Naive B cell (primary cell): ENCODE results near the gene ZNF326. TPM values are rescaled to one million over a fixed set of nuclear protein-coding genes. Genes with fewer than 3 reads are reported as not detected.
"Not testable (repeated sequence)": the region's sequence is repeated elsewhere in the genome, so short reads cannot be mapped to it uniquely, and the experiment has no call there.

Source experiments
- ATAC-seq, 2 donors: fragments of 150-1000 bp; cut with Tn5 transposase; 2 replicates each; pipeline ENCODE4 v1.10.0; 2021; ENCODE audit warnings: low read depth in 2 of 2, mild to moderate bottlenecking in 2 of 2, moderate library complexity in 2 of 2
- DNase-seq: peaks from one replicate; pipeline ENCODE4 v3.0.0; 2022
- H3K27ac Mint-ChIP-seq, 6 donors: one replicate each; pipeline ENCODE4 v1.8.0; 2020 to 2022; ENCODE audit warnings: mild to moderate bottlenecking in 6 of 6, mixed read lengths in 6 of 6, moderate library complexity in 5 of 6, inconsistent platforms in 2 of 6
- H3K27me3 Mint-ChIP-seq, 3 donors: one replicate each; pipeline ENCODE4 v1.8.0; 2021 to 2022; ENCODE audit warnings: mixed read lengths in 3 of 3, mild to moderate bottlenecking in 1 of 3
- H3K36me3 Mint-ChIP-seq, 2 donors: one replicate each; pipeline ENCODE4 v1.8.0; 2020 to 2022; ENCODE audit warnings: mixed read lengths in 2 of 2, inconsistent platforms in 1 of 2, mild to moderate bottlenecking in 1 of 2
- H3K4me1 Mint-ChIP-seq, 3 donors: one replicate each; pipeline ENCODE4 v1.8.0; 2020 to 2022; ENCODE audit warnings: mixed read lengths in 3 of 3, inconsistent platforms in 1 of 3, mild to moderate bottlenecking in 1 of 3, moderate library complexity in 1 of 3
- H3K4me3 Mint-ChIP-seq, 8 donors: one replicate each; pipeline ENCODE4 v1.8.0; 2020 to 2022; ENCODE audit warnings: mild to moderate bottlenecking in 8 of 8, mixed read lengths in 8 of 8, moderate library complexity in 8 of 8, inconsistent platforms in 2 of 8
- H3K9me3 Mint-ChIP-seq, 7 donors: one replicate each; pipeline ENCODE4 v1.8.0; 2020 to 2022; ENCODE audit warnings: mixed read lengths in 7 of 7, mild to moderate bottlenecking in 5 of 7, inconsistent platforms in 2 of 7, moderate library complexity in 1 of 7
- polyA plus RNA-seq, 6 donors: library from polyadenylated mRNA; unstranded; fragments of 300-500 nt; fragmentation: Illumina TruSeq; gene quantifications; one replicate each; pipeline ENCODE4 v1.2.3, GENCODE V29; 2021; ENCODE audit warnings: low read depth in 6 of 6

ZNF326 gene
- polyA plus RNA-seq, 6 donors from 2014 or later, result 7.8 to 15.8 (median 12.0) TPM

DNA sequence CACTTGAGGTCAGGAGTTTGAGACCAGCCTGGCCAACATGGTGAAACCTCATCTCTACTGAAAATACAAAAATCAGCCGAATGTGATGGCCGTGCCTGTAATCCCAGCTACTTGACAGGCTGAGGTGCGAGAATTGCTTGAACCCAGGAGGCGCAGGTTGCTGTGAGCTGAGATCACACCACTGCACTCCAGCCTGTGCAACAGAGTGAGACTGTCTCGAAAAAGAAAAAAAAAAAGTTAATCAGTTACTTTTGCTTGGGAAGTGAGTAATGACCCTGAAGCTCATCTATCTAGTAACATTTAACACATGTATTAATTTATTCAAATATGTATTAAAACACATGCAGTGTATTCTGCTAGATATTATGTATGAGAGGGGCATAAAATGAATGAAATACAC lies 49.4 kb downstream of the ZNF326 start:
- Mint-ChIP-seq H3K36me3 (no peaks in the 10 kb centered on the region), H3K4me3 (no peak overlapping the region), H3K27ac (no peak overlapping the region), H3K4me1 (no peaks in the 10 kb centered on the region), H3K27me3 (peaks cover 0 to 5% (median 0%) of the 10 kb centered on the region in 3 donors), H3K9me3 (no peaks in the 10 kb centered on the region)
- ATAC-seq (no peak), DNase-seq (no peak)

DNA sequence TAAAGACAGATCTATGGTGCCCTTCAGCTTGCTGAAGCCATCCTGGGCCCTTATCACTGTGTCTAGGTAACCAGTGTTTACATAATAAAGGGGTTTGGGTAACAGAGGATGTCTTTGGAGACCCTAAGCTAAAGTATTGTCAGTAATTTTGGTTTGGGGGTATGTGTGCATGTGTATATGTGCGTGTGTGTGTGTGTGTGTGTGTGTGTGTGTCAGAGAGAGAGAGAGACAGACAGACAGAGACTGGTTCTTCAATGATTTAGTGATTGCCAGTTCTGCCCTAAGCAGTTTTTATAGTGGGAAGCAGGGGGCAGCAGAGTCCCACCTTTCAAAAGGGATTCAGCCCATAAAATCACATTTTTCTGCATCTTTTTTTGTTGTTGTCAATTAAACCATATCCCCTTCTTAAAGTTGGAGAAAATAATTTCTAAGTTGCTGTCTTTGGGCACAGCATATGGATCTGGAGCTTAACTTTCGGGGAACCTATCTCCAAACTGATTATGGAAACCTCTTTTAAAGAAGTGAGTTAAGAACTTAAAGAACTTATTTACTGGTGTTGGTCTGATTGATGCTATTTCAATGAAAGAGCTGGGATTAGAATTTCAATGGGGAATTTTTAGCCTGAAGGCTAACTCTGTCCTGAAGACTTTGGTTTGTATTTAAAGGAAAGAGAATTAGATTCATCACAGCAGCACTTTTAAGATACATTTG lies 51.1 kb downstream of the ZNF326 start:
- H3K27ac Mint-ChIP-seq, result peak overlapping the region in 1 of 6 donors; percentile 46
- H3K4me3 Mint-ChIP-seq, result no peak overlapping the region
- no peaks in the 10 kb centered on the region for H3K36me3 Mint-ChIP-seq
- H3K27me3 Mint-ChIP-seq, result peaks cover 0 to 5% (median under 1%) of the 10 kb centered on the region in 3 donors
- ATAC-seq, result no peak
- DNase-seq, result no peak
- no peaks in the 10 kb centered on the region for H3K4me1 Mint-ChIP-seq
- no peaks in the 10 kb centered on the region for H3K9me3 Mint-ChIP-seq

DNA sequence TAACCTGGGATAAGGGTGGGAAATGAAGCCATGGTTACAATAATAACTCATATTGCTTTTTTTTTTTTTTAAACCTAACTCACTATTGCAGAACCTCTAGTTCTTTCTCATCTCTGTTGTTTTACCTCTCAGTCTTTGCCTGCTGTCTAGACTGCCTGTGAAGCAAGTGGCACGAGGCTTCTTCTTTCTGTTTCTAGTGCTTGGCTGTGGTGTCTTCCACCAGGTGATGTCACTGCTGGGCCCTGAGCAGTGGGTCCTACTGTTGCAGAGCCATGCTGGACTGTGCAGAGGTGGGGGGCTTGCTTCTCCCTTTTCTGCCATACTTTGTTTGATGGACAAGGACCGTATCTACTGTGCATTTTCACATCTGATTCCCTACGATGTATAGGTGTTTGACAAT lies 51.7 kb downstream of the ZNF326 start:
- Mint-ChIP-seq H3K9me3 (no peaks in the 10 kb centered on the region), H3K27me3 (peaks cover 0 to 7% (median 5%) of the 10 kb centered on the region in 3 donors), H3K36me3 (no peaks in the 10 kb centered on the region), H3K27ac (no peak overlapping the region), H3K4me3 (peak overlapping the region in 1 of 8 donors; percentile 43), H3K4me1 (no peaks in the 10 kb centered on the region)
- ATAC-seq, result no peak
- DNase-seq, result no peak

DNA sequence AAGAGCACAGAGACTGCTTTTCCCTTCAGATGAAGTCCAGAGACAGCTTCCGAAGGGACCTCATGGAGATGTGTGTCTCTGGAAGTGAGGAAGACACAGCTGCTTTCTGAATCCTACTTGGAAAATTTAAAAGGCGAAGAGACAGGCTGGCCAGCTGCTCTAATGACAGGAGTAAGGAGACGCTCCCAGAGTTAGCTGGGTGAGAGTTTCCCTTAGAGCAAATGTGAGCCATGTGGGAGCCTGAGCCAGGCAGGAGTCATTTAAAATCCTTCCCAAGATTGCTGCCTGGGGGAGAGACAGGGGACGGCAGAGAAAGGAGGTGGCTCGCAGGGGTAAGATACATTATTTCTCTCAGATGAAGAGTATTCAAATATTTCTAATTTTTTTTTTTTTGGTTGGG lies 53.1 kb downstream of the ZNF326 start:
- Mint-ChIP-seq H3K4me1 (no peaks in the 10 kb centered on the region), H3K9me3 (no peaks in the 10 kb centered on the region), H3K27ac (peak overlapping the region in 2 of 6 donors; percentile 8 to 27), H3K4me3 (no peak overlapping the region), H3K27me3 (peaks cover 0 to 9% (median 7%) of the 10 kb centered on the region in 3 donors), H3K36me3 (no peaks in the 10 kb centered on the region)
- ATAC-seq (no peak), DNase-seq (no peak)

DNA sequence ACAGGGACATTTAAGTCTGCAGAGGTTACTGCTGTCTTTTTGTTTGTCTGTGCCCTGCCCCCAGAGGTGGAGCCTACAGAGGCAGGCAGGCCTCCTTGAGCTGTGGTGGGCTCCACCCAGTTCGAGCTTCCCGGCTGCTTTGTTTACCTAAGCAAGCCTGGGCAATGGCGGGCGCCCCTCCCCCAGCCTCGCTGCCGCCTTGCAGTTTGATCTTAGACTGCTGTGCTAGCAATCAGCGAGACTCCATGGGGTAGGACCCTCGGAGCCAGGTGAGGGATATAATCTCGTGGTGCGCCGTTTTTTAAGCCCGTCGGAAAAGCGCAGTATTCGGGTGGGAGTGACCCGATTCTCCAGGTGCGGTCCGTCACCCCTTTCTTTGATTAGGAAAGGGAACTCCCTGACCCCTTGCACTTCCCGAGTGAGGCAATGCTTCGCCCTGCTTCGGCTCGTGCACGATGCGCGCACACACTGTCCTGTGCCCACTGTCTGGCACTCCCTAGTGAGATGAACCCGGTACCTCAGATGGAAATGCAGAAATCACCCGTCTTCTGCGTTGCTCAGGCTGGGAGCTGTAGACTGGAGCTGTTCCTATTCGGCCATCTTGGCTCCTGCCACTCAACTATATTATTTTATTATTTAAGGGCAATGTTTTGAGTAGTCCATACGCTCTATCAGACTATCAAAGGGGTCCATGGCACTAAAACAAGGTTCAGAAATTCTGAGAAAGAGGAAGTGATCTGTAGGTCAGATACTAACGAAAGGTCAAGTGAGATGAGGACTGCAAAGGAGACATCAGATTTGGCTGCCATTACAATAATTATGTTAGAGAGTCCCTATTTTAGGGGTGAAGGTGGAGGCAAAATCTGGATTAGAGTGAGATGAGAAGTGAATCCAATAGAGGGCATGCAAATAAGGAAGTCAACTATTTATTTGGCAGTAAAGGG lies 68.1 kb downstream of the ZNF326 start:
- H3K4me3 Mint-ChIP-seq, ATAC-seq, H3K4me1 Mint-ChIP-seq, DNase-seq: not testable (repeated sequence)
- Mint-ChIP-seq H3K36me3 (peaks cover 0 to 12% of the 10 kb centered on the region in 2 donors), H3K27ac (peak overlapping the region in 1 of 6 donors; percentile 9), H3K27me3 (peaks cover 13 to 14% (median 14%) of the 10 kb centered on the region in 3 donors), H3K9me3 (peaks cover 1 to 18% (median 12%) of the 10 kb centered on the region in 7 donors)

DNA sequence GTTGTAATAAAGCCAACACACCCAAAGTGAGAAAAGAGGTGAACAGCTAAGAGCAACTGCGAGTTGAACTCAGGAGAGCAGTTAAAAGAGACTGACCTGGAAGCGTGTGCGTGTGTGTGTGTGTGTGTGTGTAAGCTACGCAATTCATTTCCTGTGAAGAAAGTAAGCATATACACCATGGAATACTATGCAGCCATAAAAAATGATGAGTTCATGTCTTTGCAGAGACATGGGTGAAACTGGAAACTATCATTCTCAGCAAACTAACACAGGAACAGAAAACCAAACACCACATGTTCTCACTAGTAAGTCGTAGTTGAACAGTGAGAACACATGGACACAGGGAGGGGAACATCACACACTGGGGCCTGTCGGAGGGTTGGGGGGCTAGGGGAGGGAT lies 69.2 kb downstream of the ZNF326 start:
- peaks cover 0 to 12% of the 10 kb centered on the region in 2 donors for H3K36me3 Mint-ChIP-seq
- not testable (repeated sequence) for H3K27ac Mint-ChIP-seq
- H3K27me3 Mint-ChIP-seq, result peaks cover 13 to 20% (median 17%) of the 10 kb centered on the region in 3 donors

DNA sequence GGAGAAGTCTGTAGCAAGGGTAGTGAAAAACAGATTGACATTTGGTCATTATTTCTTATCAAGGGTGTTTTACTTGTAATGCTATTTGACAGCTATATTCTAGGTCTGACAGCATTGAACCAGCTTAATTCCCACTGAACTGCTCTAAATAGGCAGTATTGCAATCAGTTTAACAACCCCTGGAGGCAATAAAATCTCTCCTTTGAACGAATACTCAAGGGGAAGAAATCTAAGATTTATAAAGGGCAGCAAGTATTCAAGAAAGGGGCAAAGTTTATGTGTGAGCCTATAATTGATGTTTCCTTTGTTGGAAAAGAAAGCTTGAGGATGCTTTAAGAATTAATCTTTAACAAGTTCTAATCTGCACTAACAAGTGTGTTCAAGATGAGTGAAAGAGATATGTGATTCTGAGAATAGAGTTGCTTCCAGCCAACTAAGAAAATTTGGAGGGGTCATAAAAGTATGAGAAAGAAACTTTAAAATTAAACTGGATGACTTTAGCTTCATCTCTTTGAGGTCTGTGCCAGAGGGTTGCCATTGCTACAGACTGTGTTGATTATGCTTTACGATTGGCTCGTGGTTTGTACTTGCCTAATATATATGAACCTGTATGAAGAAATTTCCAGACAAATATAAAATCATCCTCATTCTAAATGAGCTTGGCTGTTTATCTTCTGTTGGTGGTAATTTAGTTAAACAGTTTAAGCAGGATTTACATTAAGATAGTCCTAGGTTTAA lies 72.5 kb downstream of the ZNF326 start:
- H3K36me3 Mint-ChIP-seq, result peaks cover 0 to 12% of the 10 kb centered on the region in 2 donors
- H3K4me1 Mint-ChIP-seq, result no peaks in the 10 kb centered on the region
- H3K4me3 Mint-ChIP-seq, result no peak overlapping the region
- no peak overlapping the region for H3K27ac Mint-ChIP-seq
- DNase-seq (no peak), ATAC-seq (no peak)
- peaks cover 13 to 42% (median 31%) of the 10 kb centered on the region in 3 donors for H3K27me3 Mint-ChIP-seq
- H3K9me3 Mint-ChIP-seq, result peaks cover 1 to 18% (median 10%) of the 10 kb centered on the region in 7 donors

More for the DNA sequence above, 69.2 kb downstream of the ZNF326 start:
- DNase-seq, H3K4me1 Mint-ChIP-seq, H3K4me3 Mint-ChIP-seq, ATAC-seq: not testable (repeated sequence)
- peaks cover 1 to 18% (median 11%) of the 10 kb centered on the region in 7 donors for H3K9me3 Mint-ChIP-seq

DNA sequence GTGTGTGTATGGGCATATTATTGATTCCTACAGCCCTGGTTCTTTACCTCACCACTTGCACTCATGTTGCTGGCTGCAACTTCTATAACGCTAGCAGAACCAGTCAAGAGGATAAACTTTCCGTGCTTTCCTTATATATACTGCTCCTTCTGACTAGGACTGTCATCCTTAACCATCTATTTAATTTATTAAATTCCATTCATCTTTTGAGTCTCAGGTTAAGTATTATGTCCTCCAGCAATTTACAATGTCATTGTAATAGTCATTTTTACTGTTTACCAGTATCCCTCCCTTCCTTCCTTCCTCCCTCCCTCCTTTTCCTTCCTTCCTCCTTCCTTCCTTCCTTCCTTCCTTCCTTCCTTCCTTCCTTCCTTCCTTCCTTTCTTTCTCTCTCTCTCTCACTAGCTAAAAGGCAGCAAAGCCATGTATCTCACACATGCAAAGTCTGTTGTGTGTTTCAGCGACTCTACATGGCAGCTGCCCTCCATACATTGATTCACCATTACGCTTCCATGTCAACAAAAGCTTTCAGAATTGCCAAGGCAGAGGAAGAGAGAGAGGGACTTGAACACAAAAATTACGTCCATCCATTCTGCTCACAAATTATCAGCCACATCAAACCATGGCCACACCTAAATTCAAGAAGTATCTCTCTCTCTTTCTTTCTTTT lies 73.8 kb downstream of the ZNF326 start:
- DNase-seq (no peak), ATAC-seq (no peak)
- Mint-ChIP-seq H3K4me1 (no peaks in the 10 kb centered on the region), H3K4me3 (no peak overlapping the region), H3K27me3 (peaks cover 15 to 42% (median 29%) of the 10 kb centered on the region in 3 donors), H3K27ac (no peak overlapping the region), H3K9me3 (peaks cover 0 to 9% (median 3%) of the 10 kb centered on the region in 7 donors), H3K36me3 (peaks cover 0 to 5% of the 10 kb centered on the region in 2 donors)

DNA sequence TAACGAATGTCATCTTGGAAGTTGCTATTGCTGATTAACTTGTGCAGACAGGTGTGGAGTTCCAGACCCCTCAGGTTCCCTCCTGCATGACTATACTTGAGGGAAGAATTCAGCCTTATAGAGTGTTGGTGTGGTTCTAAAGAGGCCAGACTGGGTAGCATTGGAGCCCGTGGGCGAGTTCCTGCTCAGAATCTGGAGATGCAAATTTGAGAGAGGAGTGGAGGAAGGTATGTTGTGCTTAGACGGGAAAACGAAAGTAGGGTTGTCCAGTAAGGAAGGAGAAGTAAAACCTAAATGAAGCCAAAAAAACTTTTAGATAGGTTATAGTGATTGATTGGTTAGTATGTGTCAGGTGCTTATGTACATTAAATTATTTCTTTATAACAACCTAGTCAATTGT lies 79.2 kb downstream of the ZNF326 start:
- ATAC-seq, result peak in 1 of 2 donors; percentile 32
- peaks cover 0 to 4% (median 3%) of the 10 kb centered on the region in 3 donors for H3K4me1 Mint-ChIP-seq
- no peak overlapping the region for H3K27ac Mint-ChIP-seq
- no peaks in the 10 kb centered on the region for H3K36me3 Mint-ChIP-seq
- H3K27me3 Mint-ChIP-seq, result peaks cover 9 to 30% (median 21%) of the 10 kb centered on the region in 3 donors
- no peak for DNase-seq
- no peaks in the 10 kb centered on the region for H3K9me3 Mint-ChIP-seq
- H3K4me3 Mint-ChIP-seq, result peak overlapping the region in 1 of 8 donors; percentile 6

DNA sequence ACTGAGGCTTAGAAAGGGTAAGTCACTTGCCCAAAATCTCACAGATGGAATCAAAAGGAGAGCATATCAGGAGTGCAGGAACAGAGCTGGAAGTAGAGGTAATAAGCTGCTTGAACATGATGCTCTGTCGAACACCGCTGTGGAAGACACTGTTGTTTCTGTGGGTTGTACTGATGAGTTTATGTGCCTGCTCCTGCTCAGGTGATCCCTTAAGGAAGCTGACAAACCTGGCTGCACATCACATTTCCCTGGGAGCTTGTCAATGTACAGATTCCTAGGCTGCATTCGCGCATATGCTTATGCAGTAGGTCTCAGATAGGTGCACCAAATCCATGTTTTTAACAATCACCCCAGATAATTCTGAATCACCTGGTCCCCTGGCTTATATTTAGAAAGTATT lies 79.7 kb downstream of the ZNF326 start:
- DNase-seq (no peak), ATAC-seq (no peak)
- Mint-ChIP-seq H3K4me3 (no peak overlapping the region), H3K9me3 (no peaks in the 10 kb centered on the region), H3K4me1 (peaks cover 0 to 4% (median 3%) of the 10 kb centered on the region in 3 donors), H3K36me3 (no peaks in the 10 kb centered on the region), H3K27me3 (peaks cover 12 to 26% (median 16%) of the 10 kb centered on the region in 3 donors), H3K27ac (no peak overlapping the region)

DNA sequence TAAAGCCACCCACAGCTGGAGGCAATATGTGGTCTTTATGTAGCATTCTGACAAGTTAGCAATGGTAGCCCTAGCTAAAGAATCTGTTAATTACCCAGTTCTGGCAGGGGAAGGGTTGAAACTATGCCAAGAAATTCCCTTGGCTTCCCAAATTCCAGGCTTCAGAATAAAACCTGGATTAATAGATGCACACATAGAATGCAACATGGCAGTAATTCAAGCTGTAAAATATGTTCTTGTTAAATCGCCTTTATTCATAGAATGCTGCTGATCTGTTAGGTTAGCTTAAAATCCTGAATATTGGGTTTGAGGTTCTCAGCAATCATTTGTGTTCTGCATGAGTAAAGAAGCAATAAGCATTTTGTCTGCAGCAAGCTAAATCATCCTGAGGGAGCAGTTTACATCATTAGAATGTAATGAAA lies 80.1 kb downstream of the ZNF326 start:
- no peaks in the 10 kb centered on the region for H3K9me3 Mint-ChIP-seq
- no peak for ATAC-seq
- H3K27ac Mint-ChIP-seq, result no peak overlapping the region
- H3K36me3 Mint-ChIP-seq, result no peaks in the 10 kb centered on the region
- peaks cover 12 to 25% (median 13%) of the 10 kb centered on the region in 3 donors for H3K27me3 Mint-ChIP-seq
- H3K4me1 Mint-ChIP-seq, result peaks cover 0 to 4% (median 3%) of the 10 kb centered on the region in 3 donors
- DNase-seq, result no peak
- H3K4me3 Mint-ChIP-seq, result no peak overlapping the region

DNA sequence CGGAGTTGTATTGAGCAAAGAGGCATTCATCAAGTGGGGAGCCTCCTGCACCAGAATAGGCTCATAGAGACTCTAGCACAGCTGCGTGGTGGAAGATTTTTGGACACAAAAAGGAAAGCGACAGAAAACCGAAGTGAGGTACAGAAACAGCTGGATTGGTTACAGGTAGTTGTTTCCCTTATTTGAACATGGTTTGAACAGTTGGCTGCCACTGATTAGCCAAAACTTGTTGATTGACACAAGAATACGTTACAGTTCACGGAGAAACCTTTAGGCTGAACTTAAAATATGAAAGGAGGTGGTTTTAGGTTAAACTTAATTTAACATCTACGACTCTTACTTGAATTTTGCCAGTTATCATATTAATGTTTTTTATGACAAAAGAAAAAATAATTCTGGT lies 89.1 kb downstream of the ZNF326 start:
- Mint-ChIP-seq H3K4me3 (no peak overlapping the region), H3K4me1 (no peaks in the 10 kb centered on the region), H3K27me3 (peaks cover 14 to 18% (median 16%) of the 10 kb centered on the region in 3 donors), H3K36me3 (no peaks in the 10 kb centered on the region), H3K27ac (no peak overlapping the region), H3K9me3 (peaks cover 0 to 1% (median 0%) of the 10 kb centered on the region in 7 donors)
- DNase-seq (no peak), ATAC-seq (no peak)
